Activated naive CD4-positive, alpha-beta T cell treated with anti-CD3 and anti-CD28 coated beads for 36 hours (primary cell): ENCODE results near the gene SLC22A12. TPM values are rescaled to one million over a fixed set of nuclear protein-coding genes. Genes with fewer than 3 reads are reported as not detected.

Experiments
- CTCF ChIA-PET: fragments of 350-600 bp; sonication (Branson Sonifier 250); formaldehyde crosslinking; loops from one replicate; lab custom pipeline; 2021; ENCODE audit warnings: antibody characterized with exemption; lab: Charles Lee
- DNase-seq: peaks from one replicate; pipeline ENCODE4 v3.0.0-alpha.2; 2020
- H3K27ac Mint-ChIP-seq: one replicate; pipeline ENCODE4 v1.8.0; 2021; ENCODE audit warnings: mild to moderate bottlenecking, mixed read lengths
- H3K27me3 Mint-ChIP-seq: one replicate; pipeline ENCODE4 v1.8.0; 2021; ENCODE audit warnings: low read depth, mixed read lengths
- H3K36me3 Mint-ChIP-seq: one replicate; pipeline ENCODE4 v1.8.0; 2021; ENCODE audit warnings: low read depth, mixed read lengths
- H3K4me1 Mint-ChIP-seq: one replicate; pipeline ENCODE4 v1.8.0; 2021; ENCODE audit warnings: low read depth, mixed read lengths
- H3K4me3 Mint-ChIP-seq: one replicate; pipeline ENCODE4 v1.8.0; 2021; ENCODE audit warnings: mild to moderate bottlenecking, moderate library complexity, mixed read lengths
- H3K9me3 Mint-ChIP-seq: one replicate; pipeline ENCODE4 v1.8.0; 2021; ENCODE audit warnings: mixed read lengths
- intact Hi-C: fragments of 100-400 bp; cut with micrococcal nuclease; formaldehyde crosslinking; loops from one replicate; pipeline ENCODE4 v1.15.1; 2023
- total RNA-seq, 2 experiments: library from RNA; stranded (reverse); gene quantifications; one replicate each; pipeline ENCODE4 v1.2.3, GENCODE V29; 2021

Gene SLC22A12
- total RNA-seq, 2 experiments from 2014 or later: not detected

GRCh38 chr11:64616817-64617216 lies 25.8 kb downstream of the SLC22A12 start:
- H3K4me3 Mint-ChIP-seq: no peak overlapping the region
- intact Hi-C loops: no loop called here
- no peak overlapping the region for H3K27ac Mint-ChIP-seq
- H3K36me3 Mint-ChIP-seq: no peaks in the 10 kb centered on the region
- H3K4me1 Mint-ChIP-seq: peaks cover 13% of the 10 kb centered on the region
- no peak for DNase-seq
- CTCF ChIA-PET: no interaction called here
- H3K9me3 Mint-ChIP-seq: no peaks in the 10 kb centered on the region
- H3K27me3 Mint-ChIP-seq: no peaks in the 10 kb centered on the region

DNA sequence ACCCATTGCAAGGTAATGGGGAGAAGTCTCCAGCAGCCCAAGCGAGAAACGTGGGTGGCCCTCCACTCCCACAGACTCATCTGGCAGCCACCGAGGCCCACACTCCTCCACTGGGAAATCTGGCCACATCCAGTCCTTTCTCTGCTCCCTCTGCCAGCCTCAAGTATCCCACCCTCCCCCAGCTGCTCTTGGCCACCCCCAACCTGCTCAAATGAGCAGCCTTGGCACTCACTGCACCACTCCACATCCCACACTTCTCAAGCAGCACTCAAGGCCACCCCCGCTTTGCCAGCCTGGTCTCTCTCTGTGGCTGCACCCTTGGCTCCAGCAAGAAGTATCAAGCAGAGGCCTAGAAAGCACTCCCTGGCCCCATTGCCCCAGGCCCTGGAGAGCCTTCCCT lies 28.2 kb downstream of the SLC22A12 start:
- H3K9me3 Mint-ChIP-seq: no peaks in the 10 kb centered on the region
- DNase-seq: no peak
- no peak overlapping the region for H3K27ac Mint-ChIP-seq
- H3K36me3 Mint-ChIP-seq: no peaks in the 10 kb centered on the region
- H3K4me1 Mint-ChIP-seq: peaks cover 6% of the 10 kb centered on the region
- CTCF ChIA-PET: no interaction called here
- intact Hi-C loops: no loop called here
- H3K27me3 Mint-ChIP-seq: no peaks in the 10 kb centered on the region
- H3K4me3 Mint-ChIP-seq: no peak overlapping the region

DNA sequence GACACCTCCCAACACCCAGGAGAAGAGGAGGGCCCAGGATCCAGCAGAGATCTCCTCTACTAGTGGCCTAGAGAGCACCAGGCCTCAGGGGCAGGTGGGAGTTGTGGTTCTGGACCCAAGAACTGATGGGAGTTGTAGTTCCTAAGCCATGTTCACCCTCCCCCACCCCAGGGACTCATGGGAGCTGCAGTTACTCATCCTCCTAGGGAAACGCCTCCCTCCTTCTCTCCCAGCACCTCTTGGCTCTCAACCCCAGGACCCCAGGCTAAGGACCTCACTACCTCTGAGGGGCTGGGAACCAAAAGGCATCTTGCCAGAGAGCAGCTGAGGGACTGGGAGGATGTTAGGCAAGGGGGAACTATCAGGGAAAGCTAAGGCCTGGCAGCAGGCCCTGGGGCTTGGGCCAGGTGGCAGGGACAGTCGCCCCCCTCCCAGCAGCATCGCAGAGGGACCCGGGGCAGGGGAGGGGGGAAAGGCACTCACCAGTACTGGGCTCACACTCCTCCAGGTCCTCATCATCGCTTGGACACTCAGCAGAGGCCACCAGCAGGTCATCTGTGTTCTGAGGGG lies 28.9 kb downstream of the SLC22A12 start:
- CTCF ChIA-PET: interaction anchor here (0.8 kb wide), 1 partner anchor 85 kb away, joined by 3 read pairs; no protein-coding TSS in a partner anchor
- peaks cover 6% of the 10 kb centered on the region for H3K4me1 Mint-ChIP-seq
- no peaks in the 10 kb centered on the region for H3K27me3 Mint-ChIP-seq
- peak; percentile 45 for DNase-seq
- H3K9me3 Mint-ChIP-seq: no peaks in the 10 kb centered on the region
- H3K36me3 Mint-ChIP-seq: no peaks in the 10 kb centered on the region
- intact Hi-C loops: no loop called here
- no peak overlapping the region for H3K27ac Mint-ChIP-seq
- no peak overlapping the region for H3K4me3 Mint-ChIP-seq

GRCh38 chr11:64620381-64620971 lies 29.5 kb downstream of the SLC22A12 start:
- H3K9me3 Mint-ChIP-seq: no peaks in the 10 kb centered on the region
- no peak overlapping the region for H3K27ac Mint-ChIP-seq
- CTCF ChIA-PET: interaction anchor here (0.8 kb wide), 1 partner anchor 84 kb away, joined by 3 read pairs; no protein-coding TSS in a partner anchor
- H3K27me3 Mint-ChIP-seq: no peaks in the 10 kb centered on the region
- no peaks in the 10 kb centered on the region for H3K36me3 Mint-ChIP-seq
- no peak overlapping the region for H3K4me3 Mint-ChIP-seq
- peaks cover 6% of the 10 kb centered on the region for H3K4me1 Mint-ChIP-seq
- intact Hi-C loops: no loop called here
- no peak for DNase-seq

DNA sequence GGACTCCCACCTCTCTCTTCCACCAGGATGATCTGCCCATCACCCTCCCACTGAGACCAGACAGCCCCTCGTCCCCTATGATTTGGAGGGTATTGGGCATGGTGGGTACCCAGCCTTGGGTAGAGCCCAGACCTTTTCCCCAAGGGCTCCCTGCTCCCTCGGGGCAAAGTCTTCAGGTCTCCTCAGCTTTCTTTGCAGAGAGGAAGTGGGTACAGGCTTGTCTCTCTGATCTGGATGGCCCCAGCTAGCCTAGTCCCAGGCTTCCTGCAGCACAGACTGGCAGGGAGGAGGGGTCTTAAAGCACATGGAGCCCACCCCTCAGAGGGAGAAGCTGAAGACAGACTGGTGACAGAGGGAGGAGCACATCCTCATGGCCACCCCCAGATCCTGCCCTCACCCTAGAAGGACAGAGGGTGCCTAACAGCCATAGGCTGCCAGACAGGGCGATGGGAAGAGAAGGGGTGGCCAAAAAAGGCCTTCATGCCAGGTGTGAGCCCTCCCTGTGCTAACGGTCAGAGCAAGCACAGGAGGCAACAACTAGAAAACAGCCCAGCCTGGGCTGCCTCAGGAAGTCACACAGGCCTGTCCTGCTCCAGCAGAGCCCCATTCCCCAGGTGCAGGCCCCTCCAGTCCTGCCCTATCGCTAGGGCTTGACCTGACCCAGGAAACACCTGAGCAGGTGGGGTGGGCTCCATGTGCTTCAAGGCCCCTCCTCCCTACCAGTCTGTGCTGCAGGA lies 30.4 kb downstream of the SLC22A12 start:
- Mint-ChIP-seq H3K36me3 (no peaks in the 10 kb centered on the region), H3K9me3 (no peaks in the 10 kb centered on the region)
- CTCF ChIA-PET: no interaction called here

GRCh38 chr11:64622681-64623080 lies 31.7 kb downstream of the SLC22A12 start:
- Mint-ChIP-seq H3K27me3 (no peaks in the 10 kb centered on the region), H3K27ac (no peak overlapping the region), H3K9me3 (no peaks in the 10 kb centered on the region), H3K4me3 (no peak overlapping the region), H3K36me3 (no peaks in the 10 kb centered on the region), H3K4me1 (peaks cover 6% of the 10 kb centered on the region)
- CTCF ChIA-PET: no interaction called here
- intact Hi-C loops: no loop called here
- no peak for DNase-seq

More for the DNA sequence above, 30.4 kb downstream of the SLC22A12 start:
- H3K4me1 Mint-ChIP-seq: peaks cover 6% of the 10 kb centered on the region
- no peak for DNase-seq
- no peak overlapping the region for H3K27ac Mint-ChIP-seq
- intact Hi-C loops: no loop called here
- no peaks in the 10 kb centered on the region for H3K27me3 Mint-ChIP-seq
- H3K4me3 Mint-ChIP-seq: no peak overlapping the region

GRCh38 chr11:64624883-64625481 lies 34.0 kb downstream of the SLC22A12 start:
- Mint-ChIP-seq H3K27ac (no peak overlapping the region), H3K36me3 (no peaks in the 10 kb centered on the region), H3K4me3 (no peak overlapping the region), H3K9me3 (no peaks in the 10 kb centered on the region), H3K4me1 (peaks cover 6% of the 10 kb centered on the region), H3K27me3 (no peaks in the 10 kb centered on the region)
- intact Hi-C loops: no loop called here
- no peak for DNase-seq
- CTCF ChIA-PET: no interaction called here

DNA sequence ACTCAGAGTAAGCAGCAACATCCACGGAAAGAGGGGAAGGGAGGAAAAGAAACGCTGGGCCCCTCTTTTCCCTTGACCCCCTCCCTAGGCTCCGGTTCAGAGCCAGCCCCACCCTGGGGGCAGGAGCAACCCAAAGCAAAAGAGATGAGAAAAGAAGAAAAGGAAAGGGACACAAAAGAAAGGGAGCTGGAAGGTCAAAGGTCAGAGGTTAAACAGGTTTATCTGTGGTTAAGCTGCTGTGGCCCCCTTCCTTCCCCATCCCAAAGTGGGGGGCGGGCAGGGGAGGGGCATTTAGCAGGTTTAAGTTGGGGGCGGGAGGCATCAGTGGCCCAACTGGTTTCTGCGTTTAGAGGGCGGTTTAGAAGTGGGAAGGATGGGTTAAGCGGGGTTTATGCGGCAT lies 35.6 kb downstream of the SLC22A12 start:
- Mint-ChIP-seq H3K4me3 (no peak overlapping the region), H3K36me3 (no peaks in the 10 kb centered on the region), H3K4me1 (no peaks in the 10 kb centered on the region), H3K27ac (no peak overlapping the region), H3K27me3 (no peaks in the 10 kb centered on the region), H3K9me3 (no peaks in the 10 kb centered on the region)
- CTCF ChIA-PET: no interaction called here
- no peak for DNase-seq
- intact Hi-C loops: no loop called here

GRCh38 chr11:64627371-64627770 lies 36.4 kb downstream of the SLC22A12 start:
- Mint-ChIP-seq H3K4me1 (no peaks in the 10 kb centered on the region), H3K9me3 (no peaks in the 10 kb centered on the region), H3K27me3 (no peaks in the 10 kb centered on the region), H3K36me3 (no peaks in the 10 kb centered on the region), H3K27ac (no peak overlapping the region), H3K4me3 (no peak overlapping the region)
- CTCF ChIA-PET: no interaction called here
- intact Hi-C loops: no loop called here
- no peak for DNase-seq

DNA sequence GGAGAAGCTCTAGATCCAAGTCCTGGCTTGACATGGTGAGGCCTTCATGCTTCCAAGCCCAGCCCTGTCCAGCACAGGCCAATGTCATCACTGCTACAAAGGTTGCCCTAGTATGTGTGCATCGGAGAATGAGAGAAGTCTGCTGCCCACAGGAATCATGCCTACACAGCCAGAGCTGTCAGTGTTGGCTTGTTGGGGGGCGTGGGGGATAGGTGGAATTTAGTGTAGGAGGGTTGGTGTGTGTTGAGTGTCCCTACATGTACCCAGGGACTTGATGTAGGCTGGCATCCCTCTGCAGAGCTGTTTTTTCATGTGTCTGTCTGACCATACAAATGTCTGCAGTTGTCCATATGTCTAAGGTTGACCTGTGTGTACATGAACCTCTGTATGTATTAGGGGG lies 37.6 kb downstream of the SLC22A12 start:
- no peaks in the 10 kb centered on the region for H3K9me3 Mint-ChIP-seq
- H3K27me3 Mint-ChIP-seq: no peaks in the 10 kb centered on the region
- no peak overlapping the region for H3K27ac Mint-ChIP-seq
- H3K36me3 Mint-ChIP-seq: no peaks in the 10 kb centered on the region
- no peak for DNase-seq
- H3K4me3 Mint-ChIP-seq: no peak overlapping the region
- H3K4me1 Mint-ChIP-seq: no peaks in the 10 kb centered on the region
- intact Hi-C loops: no loop called here
- CTCF ChIA-PET: no interaction called here

GRCh38 chr11:64629103-64629502 lies 38.1 kb downstream of the SLC22A12 start:
- no peaks in the 10 kb centered on the region for H3K9me3 Mint-ChIP-seq
- no peak overlapping the region for H3K4me3 Mint-ChIP-seq
- no peaks in the 10 kb centered on the region for H3K27me3 Mint-ChIP-seq
- no peak for DNase-seq
- no peaks in the 10 kb centered on the region for H3K4me1 Mint-ChIP-seq
- intact Hi-C loops: no loop called here
- no peaks in the 10 kb centered on the region for H3K36me3 Mint-ChIP-seq
- no peak overlapping the region for H3K27ac Mint-ChIP-seq
- CTCF ChIA-PET: no interaction called here

DNA sequence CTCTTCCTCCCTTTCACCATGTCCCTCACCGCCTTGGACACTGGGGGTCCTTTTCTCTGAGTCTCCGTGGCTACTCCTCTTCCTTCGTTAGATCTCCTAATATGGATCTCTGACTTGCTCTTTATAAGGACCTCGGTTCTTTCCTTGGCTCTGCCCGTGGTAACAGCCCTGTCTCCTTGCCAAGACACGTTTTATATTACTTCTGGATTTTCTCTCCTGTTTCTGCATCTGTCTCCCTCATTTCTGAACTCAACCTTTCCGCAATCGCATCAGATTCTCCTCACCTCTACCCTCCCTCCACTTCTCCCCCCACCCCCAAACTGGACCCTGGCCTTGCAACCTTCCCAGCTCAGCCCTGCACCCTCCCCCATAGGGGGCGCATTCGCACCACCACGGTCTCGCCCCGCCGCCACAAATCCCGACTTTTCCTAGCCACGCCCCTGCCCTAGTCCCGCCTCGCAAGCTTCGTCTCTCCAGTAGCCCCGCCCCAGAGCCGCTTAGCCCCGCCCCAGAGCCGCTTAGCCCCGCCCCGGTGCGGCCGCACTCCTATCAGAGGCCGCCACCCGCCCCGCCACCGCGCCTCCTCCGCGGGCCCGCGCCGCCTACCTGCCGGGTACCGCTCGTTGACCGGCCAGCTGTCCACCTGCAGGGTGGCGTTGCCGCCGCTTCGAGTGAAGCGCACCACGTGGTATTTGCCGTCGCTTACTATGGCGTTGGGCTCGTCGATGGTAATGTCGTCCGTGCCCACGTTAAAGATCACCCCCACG lies 39.0 kb downstream of the SLC22A12 start:
- no peak for DNase-seq
- Mint-ChIP-seq H3K4me1 (no peaks in the 10 kb centered on the region), H3K36me3 (no peaks in the 10 kb centered on the region), H3K9me3 (no peaks in the 10 kb centered on the region), H3K27ac (no peak overlapping the region), H3K27me3 (peaks cover 5% of the 10 kb centered on the region), H3K4me3 (no peak overlapping the region)
- CTCF ChIA-PET: no interaction called here
- intact Hi-C loops: no loop called here
